Amniotic stem cell (primary cell): Measurements from ENCODE around the gene MAP3K7.

ENCODE experiments used
- DNase-seq: peaks from one replicate; lab custom pipeline; 2025; lab: John Stamatoyannopoulos, UW

MAP3K7 gene

DNA sequence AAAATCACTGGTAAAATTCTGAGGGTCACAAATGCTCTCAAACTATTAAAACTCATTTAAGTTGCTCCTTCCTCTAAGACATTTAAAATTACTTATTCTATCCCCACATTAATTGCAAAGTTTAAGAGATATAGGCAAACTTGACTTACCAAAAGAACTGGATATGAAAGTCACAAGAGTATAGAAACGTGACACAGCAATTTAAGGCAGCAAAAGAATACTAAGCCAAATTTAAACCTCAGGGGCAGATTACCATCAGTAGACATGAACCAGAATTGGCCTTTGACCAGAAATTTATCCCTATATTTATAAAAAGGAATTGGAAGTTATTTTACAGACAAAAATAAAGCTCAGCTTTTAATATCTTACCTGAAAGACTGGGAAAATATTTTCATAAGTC lies 56.0 kb downstream of the MAP3K7 start:
- DNase-seq, result no peak

DNA sequence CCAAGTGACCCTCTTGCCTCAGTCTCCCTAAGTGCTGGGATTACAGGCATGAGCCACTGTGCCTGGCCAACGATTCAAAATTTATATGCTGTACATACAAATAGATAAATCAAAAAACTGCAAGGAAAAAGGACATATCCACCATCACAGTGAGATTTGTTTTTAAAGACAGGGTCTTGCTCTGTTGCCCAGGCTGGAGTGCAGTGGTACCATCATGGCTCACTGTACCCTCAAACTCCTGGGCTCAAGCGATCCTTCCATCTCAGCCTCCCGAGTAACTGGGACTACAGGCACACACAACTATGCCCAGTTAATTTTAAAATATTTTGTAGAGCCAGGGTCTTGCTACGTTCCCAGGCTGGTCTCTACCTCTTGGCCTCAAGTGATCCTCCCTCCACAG lies 61.5 kb downstream of the MAP3K7 start:
- no peak for DNase-seq

DNA sequence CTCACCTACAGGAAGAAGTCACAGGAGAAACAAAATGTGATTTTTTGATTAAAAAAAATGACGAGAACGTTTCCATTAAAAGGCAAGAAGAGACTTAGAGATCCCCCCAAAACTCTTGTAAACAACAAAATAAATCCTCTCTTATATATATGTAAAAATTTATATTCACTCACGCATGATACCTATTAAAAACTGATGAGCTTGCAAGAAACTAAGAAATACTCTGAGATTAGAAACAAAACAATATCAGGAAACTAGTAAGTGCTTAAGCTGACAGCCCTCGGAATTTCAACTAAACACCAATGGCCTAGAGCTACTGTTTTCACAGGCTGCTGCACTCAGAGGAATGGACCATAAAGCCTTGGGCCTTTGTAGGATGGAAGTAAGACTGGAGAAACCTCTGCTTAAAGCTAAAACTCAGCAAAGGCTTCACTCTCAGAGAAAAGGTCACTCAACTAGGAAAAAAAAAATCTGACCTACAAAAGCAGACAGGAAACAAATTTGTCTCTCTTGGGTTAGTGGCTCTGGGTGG lies 63.0 kb downstream of the MAP3K7 start:
- no peak for DNase-seq

DNA sequence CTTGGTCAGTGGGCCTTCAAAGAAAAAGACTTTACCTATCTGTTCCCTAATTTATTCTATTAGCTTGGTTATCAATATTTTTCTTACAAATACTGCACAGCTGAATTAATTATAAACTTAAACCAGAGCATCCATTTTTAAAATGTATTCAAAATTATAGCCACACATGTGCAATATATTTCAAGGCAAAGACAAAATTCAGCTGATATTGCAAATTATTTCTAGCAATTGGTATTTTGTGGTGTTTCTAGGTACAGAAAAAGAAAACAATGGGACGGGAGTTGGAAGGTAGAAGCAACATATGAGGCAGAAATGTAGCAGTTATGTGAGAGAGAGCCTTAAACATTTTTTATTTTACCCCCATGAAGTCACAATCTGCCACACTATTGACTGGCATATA lies 64.9 kb downstream of the MAP3K7 start:
- DNase-seq, result no peak

DNA sequence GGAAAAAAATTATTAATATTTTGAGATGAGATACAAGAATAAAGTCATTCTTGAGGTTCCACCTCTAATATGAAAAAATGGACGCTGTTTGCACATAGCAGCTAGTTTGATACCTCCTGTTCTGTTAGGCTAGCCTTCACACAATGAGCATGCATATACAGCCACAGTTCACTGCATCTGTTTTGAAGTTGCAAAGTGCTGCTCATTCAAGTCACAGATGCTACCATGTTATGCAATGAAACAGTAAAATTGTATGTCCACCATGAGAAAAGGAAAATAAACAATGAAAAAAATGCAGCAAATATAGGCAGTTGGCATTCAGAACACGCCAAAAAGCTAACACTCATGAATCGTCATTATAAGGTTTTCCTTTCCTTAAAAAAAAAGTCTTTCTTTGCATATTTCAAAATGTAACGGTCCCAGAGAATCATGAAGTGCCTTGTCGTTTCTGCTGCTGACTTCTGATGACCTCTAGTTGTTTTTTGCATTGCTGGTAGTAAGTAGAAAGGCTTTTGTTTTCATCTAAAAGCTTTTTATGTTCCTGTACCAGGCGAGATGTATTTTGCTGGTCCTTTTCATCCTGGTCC lies 70.7 kb downstream of the MAP3K7 start:
- no peak for DNase-seq

DNA sequence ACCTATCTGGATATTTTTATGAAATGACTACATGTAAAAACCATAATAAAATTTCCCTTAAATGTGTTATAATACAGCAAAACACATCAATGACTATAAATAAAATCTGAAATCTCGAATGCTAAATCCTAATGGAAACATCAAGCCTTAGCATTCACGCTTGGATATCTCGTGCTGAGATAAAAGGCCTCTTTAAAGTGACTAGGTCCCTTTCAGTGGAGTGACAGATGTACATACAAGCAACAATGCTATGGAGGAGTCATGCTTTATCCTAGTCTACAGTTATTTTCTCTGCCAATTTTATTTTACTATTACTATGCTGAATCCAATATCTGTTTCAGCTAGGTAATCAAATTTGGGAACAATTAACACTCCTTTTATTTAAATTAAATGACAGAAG lies 72.4 kb downstream of the MAP3K7 start:
- DNase-seq, result no peak

DNA sequence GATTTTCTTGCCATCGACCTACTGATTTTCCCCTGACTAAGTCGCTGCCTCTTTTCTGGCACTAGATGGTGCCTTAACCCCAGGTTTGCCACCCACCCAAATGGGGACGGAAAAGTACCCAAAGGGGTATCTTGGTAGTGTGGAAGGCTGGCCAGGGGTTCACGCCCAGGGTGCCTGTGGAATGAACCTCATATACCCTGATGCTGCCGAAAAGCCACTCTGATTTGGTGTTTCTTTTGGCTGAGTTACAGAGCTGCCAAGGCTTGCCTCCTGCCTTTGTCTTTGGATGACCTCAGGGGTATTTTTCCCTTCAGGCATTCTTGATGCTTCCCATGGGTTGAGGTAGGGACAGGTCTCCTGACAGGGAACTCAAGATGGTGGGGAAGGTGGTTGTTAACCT lies 78.1 kb downstream of the MAP3K7 start:
- no peak for DNase-seq

DNA sequence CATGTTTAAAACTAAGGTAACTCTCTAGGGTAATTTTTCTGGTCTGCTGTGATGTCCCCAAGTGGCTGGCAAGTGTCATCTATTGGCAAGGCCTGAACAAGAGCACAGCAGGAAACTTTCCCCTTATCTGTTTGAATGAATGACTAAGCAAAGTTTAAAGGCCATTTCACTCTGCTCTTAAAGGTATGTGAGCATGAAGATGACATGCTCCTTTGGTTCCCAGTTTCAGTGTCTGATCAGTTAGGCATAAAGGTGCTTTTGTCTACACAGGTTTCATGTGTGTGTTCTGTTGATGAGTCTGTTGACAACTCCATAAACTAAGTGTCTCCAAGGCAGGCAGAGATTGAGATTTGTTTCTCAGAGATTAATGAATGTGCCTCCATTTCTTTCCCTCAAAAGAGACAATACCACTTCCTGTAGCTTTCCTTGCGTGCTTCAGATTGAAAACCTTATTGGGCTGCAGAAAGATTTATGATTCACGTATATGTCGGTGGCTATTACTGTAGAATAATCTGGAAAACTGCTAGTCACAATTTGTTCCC lies 83.9 kb downstream of the MAP3K7 start:
- no peak for DNase-seq

DNA sequence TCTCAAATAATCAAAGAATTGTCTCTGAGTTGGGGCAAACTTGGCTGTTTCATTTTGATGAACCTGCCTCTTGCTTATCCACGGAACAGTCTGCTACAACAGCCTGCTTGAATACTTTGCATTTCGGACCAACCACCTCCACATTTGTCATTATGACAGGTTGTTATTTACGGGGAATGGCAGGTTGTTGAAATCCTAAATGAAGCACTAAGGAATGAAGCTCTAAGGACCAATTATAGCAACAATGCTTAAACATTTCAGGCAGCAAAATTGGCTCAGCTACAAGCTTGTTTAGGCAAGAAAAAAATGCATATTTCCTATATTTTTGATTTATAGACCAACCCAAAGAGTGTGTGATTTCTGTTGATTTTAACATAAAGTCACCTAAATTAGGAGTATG lies 84.5 kb downstream of the MAP3K7 start:
- DNase-seq, result no peak

DNA sequence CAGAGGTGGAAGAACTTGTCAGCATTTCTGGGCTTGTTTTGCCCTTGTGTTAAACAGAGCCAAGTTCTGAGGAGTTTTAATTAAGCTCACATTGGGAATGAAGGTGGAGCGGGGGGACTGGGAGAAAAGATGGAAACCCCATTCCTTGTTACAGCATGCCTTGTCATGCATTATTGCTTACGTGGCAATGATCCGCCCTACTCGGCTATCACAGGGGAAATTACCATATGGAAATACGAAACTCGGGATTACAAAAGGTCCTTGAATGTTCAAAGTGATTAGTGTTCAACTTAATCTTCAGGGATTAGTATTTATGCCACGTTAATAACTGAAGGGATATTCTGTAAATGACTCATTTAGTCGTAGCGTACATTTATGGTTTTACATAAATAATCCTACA lies 86.4 kb downstream of the MAP3K7 start:
- DNase-seq, result no peak

DNA sequence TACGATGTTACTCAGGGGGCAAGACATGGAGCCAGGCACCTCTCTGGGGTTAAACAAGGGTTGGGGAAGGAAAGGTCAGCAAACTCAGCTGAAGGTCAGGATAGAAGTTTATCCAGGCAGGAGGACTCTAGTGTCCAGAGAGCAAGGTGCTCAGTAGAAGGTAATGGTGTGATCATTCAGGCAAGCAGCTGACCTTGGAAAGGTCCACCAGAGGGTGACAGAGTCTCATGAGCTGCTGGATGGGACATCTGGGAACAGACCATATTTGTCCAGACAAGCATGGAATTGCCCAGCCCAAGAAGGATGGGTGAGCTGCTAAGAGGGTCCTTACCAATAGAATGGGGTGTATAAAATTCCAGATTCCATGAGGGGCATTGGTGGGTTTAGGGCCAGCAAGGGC lies 89.5 kb downstream of the MAP3K7 start:
- no peak for DNase-seq

DNA sequence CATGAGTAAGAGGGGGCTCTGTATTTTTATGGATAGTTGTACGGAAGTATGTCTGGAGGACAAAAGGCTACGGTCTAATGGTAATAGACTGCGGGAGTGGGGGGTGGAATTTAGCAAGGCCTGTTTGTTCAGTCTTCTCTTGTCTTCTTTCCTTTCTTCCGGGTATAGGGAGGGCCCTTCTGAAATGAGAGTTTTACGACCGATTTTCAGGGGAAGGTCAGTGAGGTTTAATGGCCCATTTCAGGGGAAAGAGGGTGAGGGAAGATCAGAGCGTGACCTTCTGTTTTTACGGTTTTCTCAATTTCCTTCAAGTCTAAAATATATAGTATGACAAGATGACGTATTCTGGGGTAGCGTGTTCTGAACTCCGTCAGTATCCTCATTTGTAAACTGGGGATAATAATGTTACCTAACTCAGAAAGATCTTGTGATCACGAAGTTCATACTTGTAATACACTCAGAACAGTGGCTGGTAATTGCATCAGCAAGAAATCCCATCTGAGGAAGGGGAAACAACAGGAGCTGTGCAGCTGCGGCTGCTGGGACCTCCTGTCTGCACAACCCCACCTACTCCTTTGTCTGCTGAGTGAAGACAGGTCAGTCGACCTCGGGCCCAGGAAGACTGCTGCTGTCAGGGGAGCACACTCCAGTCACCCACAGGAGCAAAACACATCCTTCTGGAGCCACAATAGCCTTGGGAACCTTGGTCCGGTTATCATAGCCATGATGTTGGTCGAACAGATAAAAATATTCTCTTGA lies 90.4 kb downstream of the MAP3K7 start:
- no peak for DNase-seq

DNA sequence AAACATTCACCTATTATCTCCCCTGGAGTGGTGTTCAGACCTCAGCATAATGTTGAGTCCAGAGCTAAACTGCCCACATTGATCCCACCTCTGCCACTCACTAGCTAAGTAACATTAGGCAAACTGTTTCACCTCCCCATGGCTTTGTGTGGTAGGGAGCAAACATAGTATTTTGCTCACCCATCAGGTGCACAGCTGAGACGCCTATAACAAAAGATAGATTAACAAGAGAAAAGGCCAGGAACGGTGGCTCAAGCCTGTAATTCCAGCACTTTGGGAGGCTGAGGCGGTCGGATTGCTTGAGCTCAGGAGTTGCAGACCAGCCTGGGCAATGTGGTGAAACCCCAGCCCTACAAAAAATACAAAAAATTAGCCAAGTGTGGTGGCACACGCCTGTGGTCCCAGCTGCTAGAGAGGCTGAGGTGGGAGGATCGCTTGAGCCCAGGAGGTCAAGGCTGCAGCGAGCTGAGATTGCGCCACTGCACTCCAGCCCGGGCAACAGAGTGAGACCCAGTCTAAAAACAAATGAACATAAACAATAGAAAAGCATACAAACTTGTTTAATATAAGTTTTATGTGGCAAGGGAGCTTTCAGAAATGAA lies 91.6 kb downstream of the MAP3K7 start:
- no peak for DNase-seq

DNA sequence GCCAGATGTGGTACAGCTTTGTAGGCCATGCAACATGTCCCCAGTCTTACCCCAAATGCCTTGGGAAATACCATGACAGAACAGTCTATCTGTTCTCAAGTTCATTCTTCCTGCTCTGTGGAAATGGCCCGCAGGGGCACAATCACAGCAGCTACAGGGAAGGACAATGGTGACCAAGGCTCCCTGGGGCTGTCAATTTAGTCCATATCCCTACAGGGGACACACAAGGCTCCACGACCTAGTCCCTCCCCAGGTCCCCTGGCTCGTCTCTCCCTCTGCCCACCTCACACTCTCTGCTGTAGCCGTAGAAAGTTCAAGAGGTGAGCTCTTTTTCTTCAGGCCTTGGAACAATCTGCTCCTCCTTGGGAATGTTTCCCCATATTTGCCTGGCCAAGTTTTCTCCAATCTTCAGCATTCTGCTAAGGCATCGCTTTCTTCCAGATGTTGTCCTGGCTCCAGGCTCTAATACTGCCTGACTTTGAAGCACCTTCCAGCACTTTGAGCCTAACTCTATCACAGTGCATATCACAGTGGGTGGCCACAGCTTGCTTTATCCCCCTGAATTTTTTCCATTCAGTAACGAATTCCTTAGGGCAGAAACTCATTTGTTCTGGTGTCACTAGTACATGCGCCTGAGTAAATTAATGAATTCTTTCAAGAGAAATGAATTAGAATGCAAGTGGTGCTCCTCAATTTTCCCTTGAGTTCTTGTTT lies 92.6 kb downstream of the MAP3K7 start:
- no peak for DNase-seq

DNA sequence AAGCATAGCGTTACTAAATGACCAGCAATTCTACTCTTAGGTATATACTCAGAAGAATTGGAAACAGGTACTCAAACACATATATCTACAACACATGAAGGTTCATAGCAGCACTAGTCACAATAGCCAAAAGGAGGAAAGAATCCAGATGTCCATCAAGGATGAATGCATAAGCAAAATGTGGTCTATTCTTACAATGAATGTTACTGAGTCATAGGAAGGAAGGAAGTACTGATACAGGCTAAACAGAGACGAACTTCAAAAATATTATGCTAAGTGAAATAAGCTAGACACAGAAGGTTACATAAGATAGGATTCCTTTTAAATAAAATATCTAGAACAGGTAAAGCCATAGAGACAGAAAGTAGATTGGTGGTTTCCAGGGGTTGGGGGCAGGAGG lies 93.5 kb downstream of the MAP3K7 start:
- DNase-seq, result no peak

DNA sequence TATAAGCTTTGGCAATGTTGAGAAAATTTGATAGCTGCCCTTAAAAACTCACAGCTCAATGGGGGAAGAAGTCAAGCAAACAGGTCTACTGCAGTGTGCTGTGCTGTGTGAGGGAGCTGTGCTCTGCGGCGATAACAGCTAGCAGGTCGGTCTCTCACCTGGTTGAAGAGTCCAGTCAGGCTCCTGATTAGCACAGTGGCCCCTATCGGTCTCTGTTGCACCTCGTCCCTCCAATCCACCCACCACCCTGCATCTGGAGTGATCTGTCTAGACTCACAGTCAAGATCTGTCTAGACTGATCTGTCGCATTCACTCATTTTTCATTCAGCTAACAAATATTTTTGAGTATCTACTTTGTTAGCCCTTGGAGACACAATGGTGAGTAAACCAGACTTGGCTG lies 94.1 kb downstream of the MAP3K7 start:
- DNase-seq, result no peak

DNA sequence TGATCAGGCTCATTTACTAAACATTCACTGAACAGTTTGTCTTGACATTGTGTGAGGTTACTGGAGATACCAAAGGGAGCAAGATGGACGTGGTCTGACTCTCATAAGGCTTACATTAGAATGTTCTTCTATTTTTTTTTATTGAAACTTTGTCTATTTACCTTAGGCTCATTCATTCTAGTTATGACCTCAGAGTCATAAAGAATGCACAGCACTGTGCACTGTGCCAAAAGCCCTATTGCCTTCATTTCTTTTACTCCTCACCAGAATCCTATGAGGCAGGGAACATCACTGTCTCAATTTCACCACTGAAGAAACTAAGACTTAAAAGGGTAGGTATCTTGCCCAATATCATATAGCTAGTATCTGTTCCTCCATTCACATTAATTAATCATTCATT lies 94.5 kb downstream of the MAP3K7 start:
- DNase-seq, result no peak

DNA sequence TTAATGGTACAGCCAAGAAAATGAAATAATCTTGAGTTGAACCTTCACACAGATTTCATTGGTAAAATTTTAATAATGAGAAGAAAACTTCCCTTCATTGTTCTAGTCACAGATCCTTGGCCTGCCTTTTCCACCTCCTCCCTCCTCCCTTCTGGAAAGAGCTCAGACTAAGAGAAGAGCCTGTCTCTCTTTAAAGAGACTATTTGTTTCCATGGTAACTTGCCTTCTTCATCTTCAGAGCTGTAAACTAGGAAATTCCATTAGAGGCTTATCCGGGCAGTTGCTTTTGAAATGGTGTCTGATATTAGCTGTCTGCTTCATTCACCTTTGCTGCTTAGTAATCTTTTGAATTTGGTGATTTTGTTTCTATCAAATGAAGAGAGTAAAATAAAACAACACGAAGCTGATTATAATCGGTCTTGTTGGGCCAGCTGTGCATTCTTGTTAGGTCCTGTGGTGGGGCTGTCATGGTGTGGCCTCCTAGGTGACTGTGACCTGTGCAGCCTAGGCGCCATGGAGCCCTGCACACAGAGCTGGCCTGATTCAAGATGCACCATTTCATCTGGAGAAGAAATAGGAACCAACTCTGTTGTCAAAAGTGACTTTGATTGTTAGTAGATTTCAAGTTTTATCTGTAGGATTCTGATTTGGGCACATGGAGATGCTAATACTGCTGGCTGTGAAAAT lies 96.7 kb downstream of the MAP3K7 start:
- DNase-seq, result no peak

DNA sequence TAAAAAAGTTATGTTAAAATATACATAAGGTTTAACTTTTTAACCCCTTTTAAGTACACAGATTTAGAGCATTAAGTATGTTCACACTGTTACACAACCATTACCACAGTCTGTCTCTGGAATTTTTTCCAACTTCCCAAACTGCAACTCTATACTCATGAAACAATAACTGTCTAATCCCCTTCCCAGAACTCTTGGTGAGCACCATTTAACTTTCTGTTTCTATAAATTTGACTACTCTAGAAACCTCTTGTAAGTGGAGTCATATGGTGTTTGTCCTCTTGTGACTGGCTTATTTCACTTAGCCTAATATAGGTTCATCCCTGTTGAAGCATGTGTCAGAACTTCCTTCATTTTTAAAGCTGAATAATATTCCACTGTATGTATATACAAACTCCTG lies 98.1 kb downstream of the MAP3K7 start:
- DNase-seq, result no peak

DNA sequence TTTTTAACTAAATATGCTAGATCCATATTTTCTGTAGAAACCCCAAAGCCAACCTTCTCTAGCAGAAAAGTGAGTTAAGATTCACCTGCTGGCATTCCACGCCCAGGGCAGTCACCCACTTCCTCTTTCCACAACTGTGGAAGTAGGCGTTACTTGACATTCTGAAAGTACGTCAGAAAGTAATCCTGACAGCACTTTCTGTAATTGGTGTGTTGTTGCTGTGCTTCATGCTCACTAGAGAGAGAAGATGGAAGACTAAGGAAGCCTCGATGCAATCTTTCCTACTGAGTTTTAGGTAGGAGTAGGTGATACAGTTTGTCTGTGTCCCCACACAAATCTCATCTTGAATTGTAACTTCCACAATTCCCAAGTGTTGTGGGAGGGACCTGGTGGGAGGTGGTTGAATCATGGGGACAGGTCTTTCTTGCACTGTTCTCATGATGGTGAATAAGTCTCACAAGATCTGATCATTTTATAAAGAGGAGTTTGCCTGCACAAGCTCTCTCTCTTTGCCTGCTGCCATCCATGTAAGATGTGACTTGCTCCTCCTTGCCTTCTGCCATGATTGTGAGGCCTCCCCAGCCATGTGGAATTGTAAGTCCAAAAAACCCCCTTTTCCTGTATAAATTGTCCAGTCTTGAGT lies 101.1 kb downstream of the MAP3K7 start:
- DNase-seq, result no peak

DNA sequence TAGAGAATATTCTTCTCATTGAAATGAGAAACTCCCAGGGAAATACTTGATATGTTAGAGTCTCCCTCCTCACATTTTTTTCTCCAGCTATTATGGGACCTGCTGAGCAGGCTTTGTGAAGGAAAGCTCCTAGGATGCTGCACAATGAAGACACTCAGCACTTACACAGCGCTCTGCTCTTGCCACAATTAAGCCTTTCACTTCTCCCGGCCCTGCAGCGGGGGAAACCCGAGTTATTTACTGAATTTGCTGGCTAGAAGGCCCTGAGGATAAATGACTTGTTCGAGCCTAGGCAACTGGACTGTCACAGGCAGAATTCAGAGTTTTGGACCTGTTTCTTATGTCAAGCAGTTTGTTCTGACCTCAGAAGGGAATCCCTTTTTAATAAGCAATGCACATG lies 102.0 kb downstream of the MAP3K7 start:
- no peak for DNase-seq
